GM10248 (cell line): Measurements from ENCODE around the gene HSPA12B.
"Not testable (repeated sequence)": the region's sequence is repeated elsewhere in the genome, so short reads cannot be mapped to it uniquely, and the experiment has no call there.

ENCODE experiments used
- CTCF ChIA-PET: fragments of 300-600 bp; sonication (Branson Sonifier 250); formaldehyde crosslinking; extraction: SDS; loops from one replicate; lab custom pipeline; 2021; ENCODE audit warnings: antibody characterized with exemption; lab: Yijun Ruan, JAX
- POLR2A ChIA-PET: fragments of 350-650 bp; sonication (Branson Sonifier 250); formaldehyde crosslinking; extraction: SDS; loops from one replicate; lab custom pipeline; 2020; ENCODE audit warnings: antibody characterized with exemption; lab: Yijun Ruan, JAX
- DNase-seq: peaks from one replicate; pipeline ENCODE4 v3.0.0; 2012; ENCODE audit errors: extremely low spot score
- TF ChIP-seq, protein P1 (sequence below): IDR thresholded peaks from 2 replicates; pipeline ENCODE4 v1.5.1; 2012; ENCODE audit warnings: mild to moderate bottlenecking, low read depth; ENCODE audit errors: extremely low read depth, missing control alignments, control extremely low read depth

Gene HSPA12B

DNA sequence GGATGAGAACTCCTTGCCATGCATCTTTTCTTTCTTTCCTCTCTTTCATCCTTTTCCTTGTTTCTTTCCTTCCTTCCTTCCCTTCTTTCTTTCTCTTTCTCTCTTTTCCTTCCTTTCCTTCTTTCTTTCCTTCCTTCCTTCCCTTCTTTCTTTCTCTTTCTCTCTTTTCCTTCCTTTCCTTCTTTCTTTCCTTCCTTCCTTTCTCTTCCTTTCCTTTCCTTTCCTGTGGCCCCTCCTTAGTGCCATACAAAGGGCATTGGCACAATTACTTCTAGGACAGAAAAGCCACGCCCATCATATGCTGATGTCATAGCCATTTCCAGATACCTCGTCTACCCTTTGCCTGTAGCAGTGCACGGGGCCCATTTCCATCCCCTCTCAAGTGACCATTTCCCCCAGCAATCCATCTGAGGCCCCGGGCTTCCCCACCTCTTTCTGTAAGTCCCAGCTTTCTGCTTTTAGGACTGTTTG, 56.2 kb downstream of the HSPA12B start:
- POLR2A ChIA-PET, result no interaction called here
- no peak for DNase-seq
- CTCF ChIA-PET, result interaction anchor here (1.1 to 7.7 kb wide), 9 partner anchors 12 to 295 kb away, joined by 3 to 63 read pairs (median 6); partner anchors contain the start of genes ADISSP and AP5S1
- TF ChIP-seq, protein P1, sequence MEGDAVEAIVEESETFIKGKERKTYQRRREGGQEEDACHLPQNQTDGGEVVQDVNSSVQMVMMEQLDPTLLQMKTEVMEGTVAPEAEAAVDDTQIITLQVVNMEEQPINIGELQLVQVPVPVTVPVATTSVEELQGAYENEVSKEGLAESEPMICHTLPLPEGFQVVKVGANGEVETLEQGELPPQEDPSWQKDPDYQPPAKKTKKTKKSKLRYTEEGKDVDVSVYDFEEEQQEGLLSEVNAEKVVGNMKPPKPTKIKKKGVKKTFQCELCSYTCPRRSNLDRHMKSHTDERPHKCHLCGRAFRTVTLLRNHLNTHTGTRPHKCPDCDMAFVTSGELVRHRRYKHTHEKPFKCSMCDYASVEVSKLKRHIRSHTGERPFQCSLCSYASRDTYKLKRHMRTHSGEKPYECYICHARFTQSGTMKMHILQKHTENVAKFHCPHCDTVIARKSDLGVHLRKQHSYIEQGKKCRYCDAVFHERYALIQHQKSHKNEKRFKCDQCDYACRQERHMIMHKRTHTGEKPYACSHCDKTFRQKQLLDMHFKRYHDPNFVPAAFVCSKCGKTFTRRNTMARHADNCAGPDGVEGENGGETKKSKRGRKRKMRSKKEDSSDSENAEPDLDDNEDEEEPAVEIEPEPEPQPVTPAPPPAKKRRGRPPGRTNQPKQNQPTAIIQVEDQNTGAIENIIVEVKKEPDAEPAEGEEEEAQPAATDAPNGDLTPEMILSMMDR, result no peak

DNA sequence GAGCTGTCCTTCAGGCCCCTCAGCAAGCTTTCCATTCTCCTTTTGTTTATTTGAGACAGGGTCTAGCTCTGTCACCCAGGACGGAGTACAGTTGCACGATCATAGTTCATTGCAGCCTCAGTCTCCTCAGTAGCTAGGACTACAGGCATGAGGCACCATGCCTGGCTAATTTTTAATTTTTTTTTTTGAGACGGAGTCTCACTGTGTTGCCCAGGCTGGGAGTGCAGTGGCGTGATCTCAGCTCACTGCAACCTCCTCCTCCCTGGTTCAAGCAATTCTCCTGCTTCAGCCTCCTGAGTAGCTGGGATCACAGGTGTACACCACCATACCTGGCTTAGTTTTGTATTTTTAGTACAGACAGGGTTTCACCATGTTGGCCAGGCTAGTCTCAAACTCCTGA, 56.7 kb downstream of the HSPA12B start:
- CTCF ChIA-PET, result interaction anchor here (1.1 to 7.7 kb wide), 6 partner anchors 22 to 226 kb away, joined by 3 to 63 read pairs (median 5); partner anchors contain the start of genes ADISSP and AP5S1
- POLR2A ChIA-PET, DNase-seq: not testable (repeated sequence)

DNA sequence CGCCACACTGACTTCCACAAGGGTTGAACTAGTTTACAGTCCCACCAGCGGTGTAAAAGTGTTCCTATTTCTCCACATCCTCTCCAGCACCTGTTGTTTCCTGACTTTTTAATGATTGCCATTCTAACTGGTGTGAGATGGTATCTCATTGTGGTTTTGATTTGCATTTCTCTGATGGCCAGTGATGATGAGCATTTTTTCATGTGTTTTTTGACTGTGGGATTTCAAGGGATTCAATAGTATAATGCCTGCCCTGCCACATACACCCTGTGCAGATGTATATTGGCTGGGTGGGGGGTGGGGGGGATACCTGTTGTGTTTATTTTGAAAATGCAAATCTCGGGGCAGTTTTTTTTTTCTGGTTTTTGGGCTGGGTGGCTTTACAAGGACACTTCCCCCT, 61.7 kb downstream of the HSPA12B start:
- CTCF ChIA-PET, result interaction anchor here (0.6 to 1.5 kb wide), 2 partner anchors 8 to 297 kb away, joined by 3 to 4 read pairs; partner anchors contain the start of gene CENPB
- DNase-seq, POLR2A ChIA-PET: not testable (repeated sequence)

DNA sequence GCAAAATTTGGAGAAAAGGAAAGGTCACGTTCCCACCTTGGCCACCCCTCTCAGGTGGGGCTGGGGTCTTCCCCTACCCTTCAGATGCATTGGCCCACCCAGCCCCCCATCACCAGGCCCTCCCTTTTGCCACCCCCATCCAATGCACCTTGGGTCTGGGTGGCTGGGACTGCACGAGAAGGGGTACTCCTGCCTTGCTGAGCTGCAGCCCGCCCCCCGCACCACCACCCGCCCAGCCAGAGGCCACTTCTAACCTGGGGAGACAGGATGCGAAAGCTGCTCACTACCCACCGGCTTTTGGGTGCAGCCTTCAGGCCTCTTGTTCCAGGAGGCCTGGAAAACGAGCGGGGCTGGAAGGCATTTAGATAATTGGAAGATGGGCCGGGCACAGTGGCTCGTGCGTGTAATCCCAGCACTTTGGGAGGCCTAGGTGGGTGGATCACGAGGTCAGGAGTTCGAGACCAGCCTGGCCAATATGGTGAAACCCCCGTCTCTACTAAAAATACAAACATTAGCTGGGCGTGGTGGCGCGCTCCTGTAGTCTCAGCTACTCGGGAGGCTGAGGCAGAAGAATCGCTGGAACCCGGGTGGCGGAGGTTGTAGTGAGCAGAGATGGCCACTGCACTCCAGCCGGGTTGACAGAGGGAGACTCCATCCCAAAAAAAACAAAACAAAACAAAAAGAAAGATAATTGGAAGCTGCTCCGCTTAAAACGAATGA, 62.4 kb downstream of the HSPA12B start:
- ChIA-PET CTCF (interaction anchor here (0.6 to 1.8 kb wide), 4 partner anchors 9 to 297 kb away, joined by 3 to 9 read pairs (median 4); partner anchors contain the start of gene CENPB), POLR2A (no interaction called here)
- TF ChIP-seq, protein P1, result no peak
- DNase-seq, result no peak

DNA sequence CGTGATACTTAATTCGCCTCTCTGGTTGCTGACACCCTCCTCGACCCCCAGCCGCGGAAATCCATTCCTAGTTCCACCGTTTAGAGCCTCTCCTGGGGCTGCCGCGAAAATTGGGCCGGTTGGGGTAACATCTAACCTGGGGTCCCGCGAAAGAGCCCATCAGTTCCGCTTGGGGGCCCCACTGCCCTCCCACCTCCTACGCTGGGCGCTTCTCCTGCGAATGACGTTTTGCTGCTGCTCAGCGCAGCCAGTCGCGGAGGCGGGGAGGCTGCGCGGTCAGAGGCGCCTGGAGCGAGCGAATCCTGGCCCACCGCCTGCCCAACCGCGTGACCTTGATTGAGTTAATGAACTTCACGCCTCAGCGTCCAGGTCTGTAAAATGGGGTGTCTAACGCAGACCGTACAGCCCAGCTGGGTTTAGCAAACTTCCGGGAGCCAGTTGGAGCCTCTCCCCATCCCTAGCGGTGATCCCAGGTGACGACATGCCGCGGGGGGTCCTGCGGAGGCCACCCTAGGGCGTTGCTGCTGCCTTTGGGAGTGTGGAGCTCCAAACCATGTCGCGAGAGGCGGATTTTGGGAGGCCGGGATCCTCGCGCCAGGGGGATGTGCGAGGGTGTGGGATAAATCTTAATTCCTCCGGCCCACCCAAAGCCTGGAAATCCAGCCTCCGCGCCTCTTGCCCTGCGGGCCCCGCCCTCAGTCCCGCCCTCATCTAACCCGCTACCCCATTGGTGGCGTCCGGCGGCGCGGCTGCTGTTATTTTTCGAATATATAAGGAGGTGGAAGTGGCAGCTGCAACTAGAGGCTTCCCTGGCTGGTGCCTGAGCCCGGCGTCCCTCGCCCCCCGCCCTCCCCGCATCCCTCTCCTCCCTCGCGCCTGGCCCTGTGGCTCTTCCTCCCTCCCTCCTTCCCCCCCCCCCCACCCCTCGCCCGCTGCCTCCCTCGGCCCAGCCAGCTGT, 63.3 kb downstream of the HSPA12B start, which contains the start of gene CDC25B:
TSS of gene CDC25B (plus strand) at position 800 of the 958 bp plus-strand sequence. CDS start 222 bp downstream, outside the sequence.
- peak; percentile 92 for DNase-seq
- CTCF ChIA-PET, result interaction anchor here (1.0 to 1.8 kb wide), 6 partner anchors 9 to 289 kb away, joined by 3 to 9 read pairs (median 4); partner anchors contain the start of genes AP5S1 and CENPB
- POLR2A ChIA-PET, result interaction anchor here (0.6 kb wide), 2 partner anchors 9 to 22 kb away, joined by 3 to 6 read pairs; no protein-coding TSS in a partner anchor
- TF ChIP-seq, protein P1, result no peak

DNA sequence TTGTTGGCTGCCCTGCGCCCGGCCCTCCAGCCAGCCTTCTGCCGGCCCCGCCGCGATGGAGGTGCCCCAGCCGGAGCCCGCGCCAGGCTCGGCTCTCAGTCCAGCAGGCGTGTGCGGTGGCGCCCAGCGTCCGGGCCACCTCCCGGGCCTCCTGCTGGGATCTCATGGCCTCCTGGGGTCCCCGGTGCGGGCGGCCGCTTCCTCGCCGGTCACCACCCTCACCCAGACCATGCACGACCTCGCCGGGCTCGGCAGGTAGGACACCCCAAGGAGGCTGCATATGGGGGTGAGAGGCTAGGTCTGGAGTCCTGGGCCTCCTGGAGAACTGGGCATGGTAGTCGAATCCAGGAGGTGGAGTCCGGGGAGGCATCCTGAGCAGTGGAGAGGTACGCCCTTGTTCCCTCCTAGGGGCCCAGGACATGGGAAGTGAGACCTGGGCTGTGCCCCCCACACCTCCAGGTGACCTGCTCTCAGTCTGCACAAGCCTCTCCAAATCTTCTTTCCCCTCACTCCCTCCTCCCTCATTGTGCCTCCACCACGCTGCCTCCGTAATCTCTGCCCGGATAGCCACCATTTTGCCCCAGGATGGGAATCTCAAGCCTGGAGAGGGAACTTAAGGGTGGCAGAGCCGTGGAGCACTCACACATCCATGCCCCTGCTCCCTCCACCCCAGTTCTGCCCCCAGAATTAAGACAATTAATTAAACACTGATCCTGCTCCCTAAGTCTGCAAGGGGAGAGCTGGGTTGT, 64.2 kb downstream of the HSPA12B start:
- ChIA-PET CTCF (interaction anchor here (1.2 to 1.8 kb wide), 3 partner anchors 22 to 288 kb away, joined by 3 to 9 read pairs (median 4); no protein-coding TSS in a partner anchor), POLR2A (no interaction called here)
- TF ChIP-seq, protein P1, result no peak
- no peak for DNase-seq
